ENCODE measurements around the gene CYP3A4.

Gene CYP3A4

GRCh38 chr7:99766484-99767099 is 17.4 kb downstream of the CYP3A4 start (continued):
- TF ChIP-seq ZBTB11 (tag by site-specific recombination; conservative IDR thresholded peaks at IDR 0.05; ENCODE audit: low read depth) (no peak), ZBTB21 (tag by site-specific recombination; IDR thresholded peaks at IDR 0.05) (peak; percentile 35; the same call in 1 of the 2 replicates), ELK4 (IDR thresholded peaks at IDR 0.05; ENCODE audit: borderline replicate concordance, low read depth, low read length) (no peak), ZNF473 (tag by site-specific recombination; IDR thresholded peaks at IDR 0.05) (no peak)

GRCh38 chr7:99764478-99764877 is 19.5 kb downstream of the CYP3A4 start:
- Histone ChIP-seq H3K4me3 (ENCODE audit: low read depth, low read length) (no peak overlapping the region), H3K4me1 (ENCODE audit: control insufficient read depth, insufficient read depth, low read length) (no peaks in the 10 kb centered on the region; the same call in 1 of the 2 replicates), H3K36me3 (ENCODE audit: control insufficient read depth in 2 of 2, insufficient read depth in 1 of 2, low read length in 2 of 2) (no peaks in the 10 kb centered on the region), H3K27ac (ENCODE audit: extremely low read depth, low read depth, low read length) (no peak overlapping the region), H3K9me3 (ENCODE audit: control insufficient read depth, insufficient read depth, low read depth, low read length) (no peaks in the 10 kb centered on the region)
- ChIA-PET POLR2A (no interaction called here), CTCF (no interaction called here)
- TF ChIP-seq ZNF140 (tag by site-specific recombination; IDR thresholded peaks at IDR 0.05) (no peak), KLF16 (tag by site-specific recombination; IDR thresholded peaks at IDR 0.05) (no peak), ZNF670 (tag by site-specific recombination; IDR thresholded peaks at IDR 0.05; ENCODE audit: low read depth) (no peak), KLF10 (tag by site-specific recombination; IDR thresholded peaks at IDR 0.05) (no peak)

GRCh38 chr7:99762680-99763327 is 21.2 kb downstream of the CYP3A4 start:
- CTCF ChIA-PET = no interaction called here
- no peak overlapping the region for H3K27ac ChIP-seq (ENCODE audit: extremely low read depth, low read depth, low read length)
- POLR2A ChIA-PET = no interaction called here
- TF ChIP-seq ZNF501 (tag by site-specific recombination; IDR thresholded peaks at IDR 0.05) (no peak), ZNF600 (tag by site-specific recombination; IDR thresholded peaks at IDR 0.05) (0 out of 2 replicates have a peak, but pooled peaks have one; percentile 25)
- no peaks in the 10 kb centered on the region for H3K36me3 ChIP-seq (ENCODE audit: control insufficient read depth in 2 of 2, insufficient read depth in 1 of 2, low read length in 2 of 2)
- H3K9me3 ChIP-seq (ENCODE audit: control insufficient read depth, insufficient read depth, low read depth, low read length) = no peaks in the 10 kb centered on the region
- H3K4me3 ChIP-seq (ENCODE audit: low read depth, low read length) = no peak overlapping the region
- H3K4me1 ChIP-seq (ENCODE audit: control insufficient read depth, insufficient read depth, low read length) = no peaks in the 10 kb centered on the region; the same call in 1 of the 2 replicates

GRCh38 chr7:99755085-99755484 is 28.9 kb downstream of the CYP3A4 start:
- Histone ChIP-seq H3K4me3 (ENCODE audit: low read depth, low read length) (no peak overlapping the region), H3K9me3 (ENCODE audit: control insufficient read depth, insufficient read depth, low read depth, low read length) (no peaks in the 10 kb centered on the region), H3K27ac (ENCODE audit: extremely low read depth, low read depth, low read length) (no peak overlapping the region), H3K36me3 (ENCODE audit: control insufficient read depth in 2 of 2, insufficient read depth in 1 of 2, low read length in 2 of 2) (no peaks in the 10 kb centered on the region), H3K4me1 (ENCODE audit: control insufficient read depth, insufficient read depth, low read length) (peaks cover 6% of the 10 kb centered on the region; the same call in 1 of the 2 replicates)
- ChIA-PET POLR2A (no interaction called here), CTCF (interaction anchor here (0.6 kb wide), 1 partner anchor 174 kb away, joined by 4 read pairs; no protein-coding TSS in a partner anchor)
- TF ChIP-seq PRDM6 (tag by site-specific recombination; IDR thresholded peaks at IDR 0.05) (no peak), PRDM1 (tag by site-specific recombination; IDR thresholded peaks at IDR 0.05) (no peak)

Data from HEK293 (cell line).